Stimulated activated naive B cell treated with anti-CD40 and anti-IgM and Interleukin-4, amounts not matched to agents 10 μg/mL and 1 μg/mL and 100 μg/mL, for 72 hours (primary cell): ENCODE measurements around the gene BTRC.
"Not testable (repeated sequence)": the region's sequence is repeated elsewhere in the genome, so short reads cannot be mapped to it uniquely, and the experiment has no call there.

Experiments
- ATAC-seq, 2 donors: fragments of 150-1000 bp; cut with Tn5 transposase; replicated peaks; 2 replicates each; pipeline ENCODE4 v1.10.0; 2021; ENCODE audit warnings: moderate library complexity in 1 of 2
- DNase-seq: peaks from one replicate; pipeline ENCODE4 v3.0.0; 2021
- H3K27ac Mint-ChIP-seq: one replicate; pipeline ENCODE4 v1.8.0; 2022; ENCODE audit warnings: mild to moderate bottlenecking, mixed read lengths
- H3K27me3 Mint-ChIP-seq, 2 donors: one replicate each; pipeline ENCODE4 v1.8.0; 2022; ENCODE audit warnings: mixed read lengths in 2 of 2
- H3K36me3 Mint-ChIP-seq, 2 donors: one replicate each; pipeline ENCODE4 v1.8.0; 2022; ENCODE audit warnings: mixed read lengths in 2 of 2, mild to moderate bottlenecking in 1 of 2
- H3K4me1 Mint-ChIP-seq, 2 donors: one replicate each; pipeline ENCODE4 v1.8.0; 2022; ENCODE audit warnings: mixed read lengths in 2 of 2, mild to moderate bottlenecking in 1 of 2
- H3K4me3 Mint-ChIP-seq, 2 donors: one replicate each; pipeline ENCODE4 v1.8.0; 2022; ENCODE audit warnings: mild to moderate bottlenecking in 2 of 2, mixed read lengths in 2 of 2, moderate library complexity in 1 of 2
- H3K9me3 Mint-ChIP-seq, 2 donors: one replicate each; pipeline ENCODE4 v1.8.0; 2022; ENCODE audit warnings: mixed read lengths in 2 of 2, mild to moderate bottlenecking in 1 of 2

BTRC gene

GRCh38 chr10:101576211-101576863, 222.4 kb downstream of the BTRC start:
- Mint-ChIP-seq H3K27me3 (no peaks in the 10 kb centered on the region), H3K9me3 (no peaks in the 10 kb centered on the region), H3K27ac (peak overlapping the region; percentile 31), H3K4me3 (no peak overlapping the region), H3K4me1 (no peaks in the 10 kb centered on the region), H3K36me3 (peaks cover 22 to 53% of the 10 kb centered on the region in 2 donors)
- DNase-seq: no peak
- no peak for ATAC-seq

- no peaks in the 10 kb centered on the region for H3K4me1 Mint-ChIP-seq
- no peak overlapping the region for H3K4me3 Mint-ChIP-seq
- no peaks in the 10 kb centered on the region for H3K27me3 Mint-ChIP-seq
- no peaks in the 10 kb centered on the region for H3K9me3 Mint-ChIP-seq
- H3K36me3 Mint-ChIP-seq: peaks cover 25 to 55% of the 10 kb centered on the region in 2 donors
- H3K27ac Mint-ChIP-seq: no peak overlapping the region
- ATAC-seq (no peak), DNase-seq (no peak)
Observed at GRCh38 chr10:101577121-101577871, 223.3 kb downstream of the BTRC start.

GRCh38 chr10:101578192-101578591, 224.2 kb downstream of the BTRC start:
- no peaks in the 10 kb centered on the region for H3K4me1 Mint-ChIP-seq
- no peak overlapping the region for H3K4me3 Mint-ChIP-seq
- H3K36me3 Mint-ChIP-seq: peaks cover 29 to 52% of the 10 kb centered on the region in 2 donors
- no peaks in the 10 kb centered on the region for H3K9me3 Mint-ChIP-seq
- no peaks in the 10 kb centered on the region for H3K27me3 Mint-ChIP-seq
- ATAC-seq: no peak
- no peak for DNase-seq
- H3K27ac Mint-ChIP-seq: no peak overlapping the region

- Mint-ChIP-seq H3K9me3 (no peaks in the 10 kb centered on the region), H3K4me1 (no peaks in the 10 kb centered on the region), H3K27me3 (no peaks in the 10 kb centered on the region), H3K36me3 (peaks cover 33 to 48% of the 10 kb centered on the region in 2 donors), H3K4me3 (no peak overlapping the region), H3K27ac (no peak overlapping the region)
- no peak for DNase-seq
- ATAC-seq: no peak
Observed at GRCh38 chr10:101578803-101579515, 225.0 kb downstream of the BTRC start.

GRCh38 chr10:101579516-101579870, 225.5 kb downstream of the BTRC start:
- Mint-ChIP-seq H3K27ac (no peak overlapping the region), H3K36me3 (peaks cover 34 to 49% of the 10 kb centered on the region in 2 donors), H3K4me1 (peaks cover 0 to 2% of the 10 kb centered on the region in 2 donors), H3K4me3 (no peak overlapping the region), H3K9me3 (no peaks in the 10 kb centered on the region), H3K27me3 (no peaks in the 10 kb centered on the region)
- DNase-seq (no peak), ATAC-seq (no peak)

- Mint-ChIP-seq H3K36me3 (peaks cover 42 to 54% of the 10 kb centered on the region in 2 donors), H3K4me3 (no peak overlapping the region), H3K4me1 (peaks cover 5 to 10% of the 10 kb centered on the region in 2 donors), H3K27me3 (no peaks in the 10 kb centered on the region), H3K27ac (no peak overlapping the region), H3K9me3 (no peaks in the 10 kb centered on the region)
- ATAC-seq (no peak), DNase-seq (no peak)
Observed at GRCh38 chr10:101580486-101581399, 226.8 kb downstream of the BTRC start.

GRCh38 chr10:101585841-101586240, 231.9 kb downstream of the BTRC start:
- Mint-ChIP-seq H3K4me3 (no peak overlapping the region), H3K36me3 (peaks cover 24 to 27% of the 10 kb centered on the region in 2 donors), H3K9me3 (no peaks in the 10 kb centered on the region), H3K27me3 (no peaks in the 10 kb centered on the region), H3K27ac (no peak overlapping the region), H3K4me1 (peaks cover 16 to 42% of the 10 kb centered on the region in 2 donors)
- DNase-seq: no peak
- ATAC-seq: no peak

- H3K27me3 Mint-ChIP-seq: no peaks in the 10 kb centered on the region
- peak; percentile 99 for ATAC-seq
- DNase-seq: peak; percentile 89
- peaks cover 17 to 21% of the 10 kb centered on the region in 2 donors for H3K36me3 Mint-ChIP-seq
- peak within 1 kb of the TSS; percentile 92 for H3K27ac Mint-ChIP-seq
- peaks cover 16 to 42% of the 10 kb centered on the region in 2 donors for H3K4me1 Mint-ChIP-seq
- peak within 1 kb of the TSS; percentile 96 to 99 for H3K4me3 Mint-ChIP-seq
- H3K9me3 Mint-ChIP-seq: no peaks in the 10 kb centered on the region
Observed at GRCh38 chr10:101587725-101588653, 234.0 kb downstream of the BTRC start, which contains the start of the genes DPCD and POLL. Gene DPCD, plus strand, starts transcription at chr10:101588321. Its CDS starts 16 bp downstream, at chr10:101588337. Gene POLL, minus strand, starts transcription at chr10:101588257. Its CDS starts 897 bp downstream, at chr10:101587360.

GRCh38 chr10:101588879-101589278, 234.9 kb downstream of the BTRC start:
- H3K4me1 Mint-ChIP-seq: peaks cover 18 to 42% of the 10 kb centered on the region in 2 donors
- peaks cover 15 to 17% of the 10 kb centered on the region in 2 donors for H3K36me3 Mint-ChIP-seq
- no peak for ATAC-seq
- no peaks in the 10 kb centered on the region for H3K9me3 Mint-ChIP-seq
- peak overlapping the region; percentile 5 for H3K27ac Mint-ChIP-seq
- H3K4me3 Mint-ChIP-seq: peak overlapping the region; percentile 96 to 99
- DNase-seq: no peak
- H3K27me3 Mint-ChIP-seq: no peaks in the 10 kb centered on the region

- not testable (repeated sequence) for H3K4me1 Mint-ChIP-seq, ATAC-seq, DNase-seq, H3K27ac Mint-ChIP-seq, H3K4me3 Mint-ChIP-seq, H3K27me3 Mint-ChIP-seq, H3K9me3 Mint-ChIP-seq, H3K36me3 Mint-ChIP-seq
Observed at GRCh38 chr10:101593331-101593730, 239.4 kb downstream of the BTRC start.

- Mint-ChIP-seq H3K27me3 (no peaks in the 10 kb centered on the region), H3K4me1 (peaks cover 0 to 2% of the 10 kb centered on the region in 2 donors), H3K9me3 (no peaks in the 10 kb centered on the region), H3K4me3 (no peak overlapping the region), H3K27ac (no peak overlapping the region), H3K36me3 (peaks cover 0 to 2% of the 10 kb centered on the region in 2 donors)
- DNase-seq (no peak), ATAC-seq (no peak)
Observed at GRCh38 chr10:101595591-101596433, 241.8 kb downstream of the BTRC start.
